Suppressor macrophage treated with lipopolysaccharide for 4 hours (primary cell): ENCODE measurements around the gene FRY.
A peak's percentile ranks its signal among the peaks of the same experiment; 100 is the strongest.

Experiments used
- DNase-seq: peaks from one replicate; pipeline ENCODE4 v3.0.0-alpha.2; 2020

Gene FRY

GRCh38 chr13:32267836-32268439 lies 236.4 kb downstream of the FRY start:
- DNase-seq: peak; percentile 31

- DNase-seq: peak; percentile 63
These were observed 240.6 kb downstream of the FRY start for GRCh38 chr13:32272021-32272683.

GRCh38 chr13:32277839-32278238 lies 246.3 kb downstream of the FRY start:
- DNase-seq: no peak

- DNase-seq: peak; percentile 20
These were observed 246.9 kb downstream of the FRY start for GRCh38 chr13:32278426-32278825.

GRCh38 chr13:32281096-32281495 lies 249.5 kb downstream of the FRY start:
- DNase-seq: no peak

- DNase-seq: no peak
These were observed 250.6 kb downstream of the FRY start for GRCh38 chr13:32282096-32282711.

GRCh38 chr13:32284927-32285632 lies 253.5 kb downstream of the FRY start:
- DNase-seq: no peak

GRCh38 chr13:32285633-32285965 lies 254.0 kb downstream of the FRY start:
- no peak for DNase-seq

- no peak for DNase-seq
These were observed 265.6 kb downstream of the FRY start for GRCh38 chr13:32297206-32297605.

- DNase-seq: no peak
These were observed 267.1 kb downstream of the FRY start for GRCh38 chr13:32298695-32299094.

- no peak for DNase-seq
These were observed 268.3 kb downstream of the FRY start for GRCh38 chr13:32299893-32300292.

GRCh38 chr13:32300406-32300805 lies 268.8 kb downstream of the FRY start:
- no peak for DNase-seq

- DNase-seq: no peak
These were observed 269.3 kb downstream of the FRY start for GRCh38 chr13:32300920-32301319.

- no peak for DNase-seq
These were observed 270.9 kb downstream of the FRY start for GRCh38 chr13:32302461-32302860.

GRCh38 chr13:32305646-32306045 lies 274.1 kb downstream of the FRY start:
- no peak for DNase-seq

- no peak for DNase-seq
These were observed 277.9 kb downstream of the FRY start for GRCh38 chr13:32309312-32310133.

GRCh38 chr13:32310134-32310706 lies 278.6 kb downstream of the FRY start:
- DNase-seq: peak; percentile 70

- DNase-seq: no peak
These were observed 279.8 kb downstream of the FRY start for GRCh38 chr13:32311188-32311897.

- DNase-seq: peak; percentile 82
These were observed 283.0 kb downstream of the FRY start for GRCh38 chr13:32314271-32315237.

GRCh38 chr13:32315238-32316027 lies 283.9 kb downstream of the FRY start, which contains the start of the genes BRCA2 and ZAR1L:
Gene BRCA2, plus strand, starts transcription at chr13:32315508. Its CDS starts 953 bp downstream, at chr13:32316461.
Gene ZAR1L, minus strand, starts transcription at chr13:32315363. Its CDS starts 3,438 bp downstream, at chr13:32311925.
- peak; percentile 99 for DNase-seq
